Activated B cell treated with CpG ODN at 0.5 μM for 24 hours (primary cell): Measurements from ENCODE around the gene ANGPTL8. TPM values are rescaled to one million over a fixed set of nuclear protein-coding genes. Genes with fewer than 3 reads are reported as not detected.

Source experiments
- ATAC-seq: fragments of 200-7000 bp; cut with Tn5 transposase; one replicate; pipeline ENCODE4 v1.10.0; 2021; ENCODE audit warnings: low read depth, mild to moderate bottlenecking, moderate library complexity
- CTCF ChIA-PET: fragments of 350-600 bp; sonication (Branson Sonifier 250); formaldehyde crosslinking; loops from one replicate; lab custom pipeline; 2021; ENCODE audit warnings: antibody characterized with exemption; lab: Charles Lee
- POLR2A ChIA-PET: fragments of 350-600 bp; sonication (Branson Sonifier 250); formaldehyde crosslinking; loops from one replicate; lab custom pipeline; 2021; ENCODE audit warnings: antibody characterized with exemption; lab: Charles Lee
- DNase-seq: peaks from one replicate; pipeline ENCODE4 v3.0.0; 2022
- H3K27ac Mint-ChIP-seq: one replicate; pipeline ENCODE4 v1.8.0; 2020; ENCODE audit warnings: mixed read lengths
- H3K27me3 Mint-ChIP-seq: one replicate; pipeline ENCODE4 v1.8.0; 2021; ENCODE audit warnings: mixed read lengths
- H3K36me3 Mint-ChIP-seq: one replicate; pipeline ENCODE4 v1.8.0; 2021; ENCODE audit warnings: low read depth, mixed read lengths
- H3K4me1 Mint-ChIP-seq: one replicate; pipeline ENCODE4 v1.8.0; 2021; ENCODE audit warnings: mixed read lengths
- H3K4me3 Mint-ChIP-seq: one replicate; pipeline ENCODE4 v1.8.0; 2020; ENCODE audit warnings: mild to moderate bottlenecking, mixed read lengths
- H3K9me3 Mint-ChIP-seq: one replicate; pipeline ENCODE4 v1.8.0; 2020; ENCODE audit warnings: mixed read lengths
- CTCF ChIP-seq: fragments of 200-600 bp; IDR thresholded peaks from one replicate; pipeline ENCODE4 v1.8.0; 2022; ENCODE audit warnings: antibody characterized with exemption, mild to moderate bottlenecking
- intact Hi-C: fragments of 100-400 bp; cut with micrococcal nuclease; formaldehyde crosslinking; loops from one replicate; pipeline ENCODE4 v1.15.1; 2024
- total RNA-seq: library from RNA; stranded (reverse); gene quantifications from 2 replicates; pipeline ENCODE4 v1.2.3, GENCODE V29; 2022

ANGPTL8 gene
- total RNA-seq, 1 donor from 2014 or later, result not detected

- Mint-ChIP-seq H3K27ac (no peak overlapping the region), H3K9me3 (no peaks in the 10 kb centered on the region), H3K4me3 (no peak overlapping the region), H3K27me3 (no peaks in the 10 kb centered on the region), H3K36me3 (no peaks in the 10 kb centered on the region), H3K4me1 (peaks cover 6% of the 10 kb centered on the region)
- DNase-seq (no peak), ATAC-seq (no peak)
- POLR2A ChIA-PET, result interaction anchor here (0.5 to 0.6 kb wide), 2 partner anchors 76 to 425 kb away, joined by 3 to 6 read pairs; no protein-coding TSS in a partner anchor
- intact Hi-C loops, result no loop called here
- CTCF ChIA-PET, result no interaction called here
- no peak for TF ChIP-seq CTCF
Observed at GRCh38 chr19:11246941-11247340, 7.5 kb downstream of the ANGPTL8 start.

- ChIA-PET POLR2A (interaction anchor here (0.6 kb wide), 1 partner anchor 76 kb away, joined by 3 read pairs; no protein-coding TSS in a partner anchor), CTCF (no interaction called here)
- intact Hi-C loops, result no loop called here
- DNase-seq (no peak), ATAC-seq (no peak)
- no peaks in the 10 kb centered on the region for H3K36me3 Mint-ChIP-seq
- H3K9me3 Mint-ChIP-seq, result no peaks in the 10 kb centered on the region
- no peak overlapping the region for H3K27ac Mint-ChIP-seq
- no peaks in the 10 kb centered on the region for H3K27me3 Mint-ChIP-seq
- TF ChIP-seq CTCF, result no peak
- H3K4me1 Mint-ChIP-seq, result peaks cover 6% of the 10 kb centered on the region
- no peak overlapping the region for H3K4me3 Mint-ChIP-seq
Observed at GRCh38 chr19:11247391-11247790, 8.0 kb downstream of the ANGPTL8 start.

GRCh38 chr19:11247934-11248333 lies 8.5 kb downstream of the ANGPTL8 start:
- no peak for TF ChIP-seq CTCF
- intact Hi-C loops, result no loop called here
- DNase-seq (no peak), ATAC-seq (no peak)
- ChIA-PET CTCF (no interaction called here), POLR2A (no interaction called here)
- no peaks in the 10 kb centered on the region for H3K36me3 Mint-ChIP-seq
- H3K4me1 Mint-ChIP-seq, result peaks cover 6% of the 10 kb centered on the region
- H3K27ac Mint-ChIP-seq, result no peak overlapping the region
- no peaks in the 10 kb centered on the region for H3K27me3 Mint-ChIP-seq
- H3K4me3 Mint-ChIP-seq, result no peak overlapping the region
- no peaks in the 10 kb centered on the region for H3K9me3 Mint-ChIP-seq

GRCh38 chr19:11248852-11249251 lies 9.4 kb downstream of the ANGPTL8 start:
- ATAC-seq (no peak), DNase-seq (no peak)
- H3K27me3 Mint-ChIP-seq, result no peaks in the 10 kb centered on the region
- ChIA-PET CTCF (no interaction called here), POLR2A (no interaction called here)
- TF ChIP-seq CTCF, result no peak
- intact Hi-C loops, result no loop called here
- peaks cover under 1% of the 10 kb centered on the region for H3K4me1 Mint-ChIP-seq
- no peaks in the 10 kb centered on the region for H3K9me3 Mint-ChIP-seq
- no peak overlapping the region for H3K4me3 Mint-ChIP-seq
- no peaks in the 10 kb centered on the region for H3K36me3 Mint-ChIP-seq
- H3K27ac Mint-ChIP-seq, result no peak overlapping the region

- H3K9me3 Mint-ChIP-seq, result no peaks in the 10 kb centered on the region
- ATAC-seq (no peak), DNase-seq (no peak)
- H3K27me3 Mint-ChIP-seq, result no peaks in the 10 kb centered on the region
- H3K4me3 Mint-ChIP-seq, result no peak overlapping the region
- H3K36me3 Mint-ChIP-seq, result no peaks in the 10 kb centered on the region
- intact Hi-C loops, result no loop called here
- ChIA-PET CTCF (no interaction called here), POLR2A (interaction anchor here (0.7 kb wide), 1 partner anchor 152 kb away, joined by 3 read pairs; no protein-coding TSS in a partner anchor)
- TF ChIP-seq CTCF, result no peak
- H3K4me1 Mint-ChIP-seq, result no peaks in the 10 kb centered on the region
- H3K27ac Mint-ChIP-seq, result no peak overlapping the region
Observed at GRCh38 chr19:11251217-11251616, 11.8 kb downstream of the ANGPTL8 start.
